Activated T-cell treated with anti-CD3 and anti-CD28 coated beads, Interleukin-2, amount 50 U/mL, for 24 hours (primary cell): ENCODE results near the gene PALM3.

Source experiments
- DNase-seq: peaks from one replicate; pipeline ENCODE4 v3.0.0-alpha.2; 2020
- H3K27ac Mint-ChIP-seq: 2 replicates; pipeline ENCODE4 v1.8.0; 2020; ENCODE audit warnings: mild to moderate bottlenecking, mixed read lengths
- H3K27me3 Mint-ChIP-seq: 2 replicates; pipeline ENCODE4 v1.8.0; 2020; ENCODE audit warnings: mixed read lengths
- H3K36me3 Mint-ChIP-seq: 2 replicates; pipeline ENCODE4 v1.8.0; 2020; ENCODE audit warnings: low read depth, mixed read lengths
- H3K4me1 Mint-ChIP-seq: 2 replicates; pipeline ENCODE4 v1.8.0; 2020; ENCODE audit warnings: low read depth, mixed read lengths
- H3K4me3 Mint-ChIP-seq: 2 replicates; pipeline ENCODE4 v1.8.0; 2020; ENCODE audit warnings: mild to moderate bottlenecking, moderate library complexity, mixed read lengths
- H3K9me3 Mint-ChIP-seq: 2 replicates; pipeline ENCODE4 v1.8.0; 2020; ENCODE audit warnings: mixed read lengths

Gene PALM3

GRCh38 chr19:14080887-14081796 is 19.3 kb upstream of the PALM3 start:
- peak overlapping the region; percentile 89 for H3K4me3 Mint-ChIP-seq
- DNase-seq: peak; percentile 99
- H3K4me1 Mint-ChIP-seq: peaks cover 19% of the 10 kb centered on the region
- H3K27ac Mint-ChIP-seq: peak overlapping the region; percentile 94
- no peaks in the 10 kb centered on the region for H3K9me3 Mint-ChIP-seq
- H3K27me3 Mint-ChIP-seq: no peaks in the 10 kb centered on the region
- peaks cover 6% of the 10 kb centered on the region for H3K36me3 Mint-ChIP-seq

GRCh38 chr19:14078411-14078810 is 16.5 kb upstream of the PALM3 start:
- peaks cover 34% of the 10 kb centered on the region for H3K4me1 Mint-ChIP-seq
- DNase-seq: no peak
- no peaks in the 10 kb centered on the region for H3K27me3 Mint-ChIP-seq
- H3K36me3 Mint-ChIP-seq: peaks cover 7% of the 10 kb centered on the region
- no peak overlapping the region for H3K4me3 Mint-ChIP-seq
- H3K9me3 Mint-ChIP-seq: no peaks in the 10 kb centered on the region
- no peak overlapping the region for H3K27ac Mint-ChIP-seq

GRCh38 chr19:14073925-14074838 is 12.3 kb upstream of the PALM3 start:
- Mint-ChIP-seq H3K36me3 (peaks cover 4% of the 10 kb centered on the region), H3K9me3 (no peaks in the 10 kb centered on the region), H3K4me3 (peak overlapping the region; percentile 84), H3K27me3 (peaks cover 3% of the 10 kb centered on the region), H3K27ac (peak overlapping the region; percentile 47), H3K4me1 (peaks cover 26% of the 10 kb centered on the region)
- peak; percentile 46 for DNase-seq

- Mint-ChIP-seq H3K4me3 (peak overlapping the region; percentile 84), H3K27ac (no peak overlapping the region), H3K4me1 (peaks cover 26% of the 10 kb centered on the region), H3K27me3 (peaks cover 3% of the 10 kb centered on the region), H3K9me3 (no peaks in the 10 kb centered on the region), H3K36me3 (peaks cover 4% of the 10 kb centered on the region)
- peak; percentile 88 for DNase-seq
Measured at GRCh38 chr19:14073261-14073924, 11.5 kb upstream of the PALM3 start.

GRCh38 chr19:14072535-14073260 is 10.8 kb upstream of the PALM3 start, which contains the start of gene MISP3:
Gene MISP3, plus strand, starts transcription at chr19:14072786. Its CDS starts 524 bp downstream, at chr19:14073310.
- peaks cover 4% of the 10 kb centered on the region for H3K36me3 Mint-ChIP-seq
- no peak within 1 kb of the TSS for H3K27ac Mint-ChIP-seq
- no peaks in the 10 kb centered on the region for H3K9me3 Mint-ChIP-seq
- peaks cover 26% of the 10 kb centered on the region for H3K4me1 Mint-ChIP-seq
- peak within 1 kb of the TSS; percentile 84 for H3K4me3 Mint-ChIP-seq
- DNase-seq: peak; percentile 67
- peaks cover 3% of the 10 kb centered on the region for H3K27me3 Mint-ChIP-seq

GRCh38 chr19:14070268-14071050 is 8.6 kb upstream of the PALM3 start:
- peaks cover 26% of the 10 kb centered on the region for H3K4me1 Mint-ChIP-seq
- no peak overlapping the region for H3K4me3 Mint-ChIP-seq
- no peak overlapping the region for H3K27ac Mint-ChIP-seq
- peaks cover 3% of the 10 kb centered on the region for H3K27me3 Mint-ChIP-seq
- H3K36me3 Mint-ChIP-seq: peaks cover 4% of the 10 kb centered on the region
- no peak for DNase-seq
- H3K9me3 Mint-ChIP-seq: no peaks in the 10 kb centered on the region

- no peaks in the 10 kb centered on the region for H3K9me3 Mint-ChIP-seq
- no peaks in the 10 kb centered on the region for H3K36me3 Mint-ChIP-seq
Measured at GRCh38 chr19:14066134-14066533, 4.3 kb upstream of the PALM3 start.

GRCh38 chr19:14063105-14063504 is 1.2 kb upstream of the PALM3 start:
- no peaks in the 10 kb centered on the region for H3K36me3 Mint-ChIP-seq
- DNase-seq: no peak
- H3K27ac Mint-ChIP-seq: no peak overlapping the region
- peaks cover 11% of the 10 kb centered on the region for H3K4me1 Mint-ChIP-seq
- no peaks in the 10 kb centered on the region for H3K9me3 Mint-ChIP-seq
- no peak overlapping the region for H3K4me3 Mint-ChIP-seq
- peaks cover 30% of the 10 kb centered on the region for H3K27me3 Mint-ChIP-seq

More at GRCh38 chr19:14066134-14066533, 4.3 kb upstream of the PALM3 start:
- no peak overlapping the region for H3K4me3 Mint-ChIP-seq
- no peaks in the 10 kb centered on the region for H3K4me1 Mint-ChIP-seq
- peaks cover 3% of the 10 kb centered on the region for H3K27me3 Mint-ChIP-seq
- H3K27ac Mint-ChIP-seq: no peak overlapping the region
- no peak for DNase-seq

- DNase-seq: no peak
- H3K36me3 Mint-ChIP-seq: no peaks in the 10 kb centered on the region
- H3K27me3 Mint-ChIP-seq: peaks cover 36% of the 10 kb centered on the region
- peaks cover 15% of the 10 kb centered on the region for H3K4me1 Mint-ChIP-seq
- no peak overlapping the region for H3K27ac Mint-ChIP-seq
- no peaks in the 10 kb centered on the region for H3K9me3 Mint-ChIP-seq
- H3K4me3 Mint-ChIP-seq: no peak overlapping the region
Measured at GRCh38 chr19:14062558-14062855, 631 bp upstream of the PALM3 start.

- DNase-seq: no peak
Measured at GRCh38 chr19:14061081-14061749, 661 bp downstream of the PALM3 start.

GRCh38 chr19:14059652-14060155 is 2.2 kb downstream of the PALM3 start:
- no peak for DNase-seq
- H3K4me1 Mint-ChIP-seq: peaks cover 17% of the 10 kb centered on the region
- no peak overlapping the region for H3K4me3 Mint-ChIP-seq
- no peaks in the 10 kb centered on the region for H3K36me3 Mint-ChIP-seq
- H3K27me3 Mint-ChIP-seq: peaks cover 36% of the 10 kb centered on the region
- no peak overlapping the region for H3K27ac Mint-ChIP-seq
- no peaks in the 10 kb centered on the region for H3K9me3 Mint-ChIP-seq

More at GRCh38 chr19:14061081-14061749, 661 bp downstream of the PALM3 start:
- Mint-ChIP-seq H3K4me1 (peaks cover 17% of the 10 kb centered on the region), H3K27ac (no peak overlapping the region), H3K4me3 (no peak overlapping the region), H3K9me3 (no peaks in the 10 kb centered on the region), H3K36me3 (no peaks in the 10 kb centered on the region), H3K27me3 (peaks cover 36% of the 10 kb centered on the region)

- DNase-seq: peak; percentile 67
- no peak overlapping the region for H3K27ac Mint-ChIP-seq
- H3K27me3 Mint-ChIP-seq: peaks cover 36% of the 10 kb centered on the region
- no peaks in the 10 kb centered on the region for H3K9me3 Mint-ChIP-seq
- peak overlapping the region; percentile 15 for H3K4me3 Mint-ChIP-seq
- no peaks in the 10 kb centered on the region for H3K36me3 Mint-ChIP-seq
- H3K4me1 Mint-ChIP-seq: peaks cover 17% of the 10 kb centered on the region
Measured at GRCh38 chr19:14059093-14059480, 2.8 kb downstream of the PALM3 start.
